Bronchial epithelial cell (primary cell): ENCODE measurements around the gene PVALEF. TPM values are rescaled to one million over a fixed set of nuclear protein-coding genes. Genes with fewer than 3 reads are reported as not detected.
"Not testable (repeated sequence)": the region's sequence is repeated elsewhere in the genome, so short reads cannot be mapped to it uniquely, and the experiment has no call there.

Experiments
- DNase-seq: peaks from one replicate; pipeline ENCODE4 v3.0.0-alpha.2; 2010; ENCODE audit warnings: low read depth
- FAIRE-seq: peaks from 2 replicates; lab custom pipeline; 2011; peaks lifted over from hg19 to GRCh38; lab: Jason Lieb, UNC
- H3K27me3 ChIP-seq: 2 replicates; pipeline ENCODE4 v1.5.1; 2011; ENCODE audit warnings: low read length; ENCODE audit not compliant: control insufficient read depth, insufficient read depth
- H3K36me3 ChIP-seq: 2 replicates; pipeline ENCODE4 v1.5.1; 2011; ENCODE audit warnings: low read length; ENCODE audit not compliant: control insufficient read depth, insufficient read depth
- H3K4me3 ChIP-seq: 2 replicates; pipeline ENCODE4 v1.5.1; 2011; ENCODE audit warnings: mild to moderate bottlenecking, low read depth, low read length, control low read depth
- total RNA-seq: library from RNA; depleted of rRNA; stranded (reverse); fragments of >200 nt; gene quantifications from 2 replicates; pipeline ENCODE4 v1.2.1, GENCODE V29; 2014
- TF ChIP-seq, protein P1 (sequence below): IDR thresholded peaks from 2 replicates; pipeline ENCODE4 v1.5.1; 2011; ENCODE audit warnings: mild to moderate bottlenecking, moderate library complexity, low read length, control low read depth, inconsistent platforms; ENCODE audit not compliant: insufficient read depth, severe bottlenecking

PVALEF gene
- total RNA-seq, 1 donor from 2014 or later = not detected

DNA sequence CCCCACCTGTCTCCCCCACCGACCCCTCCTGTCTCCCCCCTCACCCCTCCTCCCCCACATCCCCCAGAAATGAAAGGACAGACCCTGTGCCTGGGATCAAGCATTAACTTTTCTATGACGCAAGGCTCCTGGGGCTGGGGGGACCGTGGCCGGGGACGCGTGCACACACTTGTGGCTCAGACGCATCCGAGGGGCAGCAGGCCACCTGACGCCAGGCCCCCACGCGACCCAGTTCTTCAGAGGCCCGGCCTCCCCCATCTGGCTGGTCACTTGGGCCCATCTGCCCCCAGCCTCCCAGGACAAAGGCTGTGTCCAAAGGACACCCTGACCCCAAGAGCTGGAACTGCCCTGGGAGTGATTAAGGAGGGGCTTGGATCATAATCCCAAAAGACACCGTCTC lies 14.0 kb upstream of the PVALEF start:
- DNase-seq (no peak), FAIRE-seq (no peak)
- Histone ChIP-seq H3K36me3 (no peaks in the 10 kb centered on the region), H3K4me3 (no peak overlapping the region), H3K27me3 (no peaks in the 10 kb centered on the region)
- TF ChIP-seq, protein P1, sequence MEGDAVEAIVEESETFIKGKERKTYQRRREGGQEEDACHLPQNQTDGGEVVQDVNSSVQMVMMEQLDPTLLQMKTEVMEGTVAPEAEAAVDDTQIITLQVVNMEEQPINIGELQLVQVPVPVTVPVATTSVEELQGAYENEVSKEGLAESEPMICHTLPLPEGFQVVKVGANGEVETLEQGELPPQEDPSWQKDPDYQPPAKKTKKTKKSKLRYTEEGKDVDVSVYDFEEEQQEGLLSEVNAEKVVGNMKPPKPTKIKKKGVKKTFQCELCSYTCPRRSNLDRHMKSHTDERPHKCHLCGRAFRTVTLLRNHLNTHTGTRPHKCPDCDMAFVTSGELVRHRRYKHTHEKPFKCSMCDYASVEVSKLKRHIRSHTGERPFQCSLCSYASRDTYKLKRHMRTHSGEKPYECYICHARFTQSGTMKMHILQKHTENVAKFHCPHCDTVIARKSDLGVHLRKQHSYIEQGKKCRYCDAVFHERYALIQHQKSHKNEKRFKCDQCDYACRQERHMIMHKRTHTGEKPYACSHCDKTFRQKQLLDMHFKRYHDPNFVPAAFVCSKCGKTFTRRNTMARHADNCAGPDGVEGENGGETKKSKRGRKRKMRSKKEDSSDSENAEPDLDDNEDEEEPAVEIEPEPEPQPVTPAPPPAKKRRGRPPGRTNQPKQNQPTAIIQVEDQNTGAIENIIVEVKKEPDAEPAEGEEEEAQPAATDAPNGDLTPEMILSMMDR = no peak

DNA sequence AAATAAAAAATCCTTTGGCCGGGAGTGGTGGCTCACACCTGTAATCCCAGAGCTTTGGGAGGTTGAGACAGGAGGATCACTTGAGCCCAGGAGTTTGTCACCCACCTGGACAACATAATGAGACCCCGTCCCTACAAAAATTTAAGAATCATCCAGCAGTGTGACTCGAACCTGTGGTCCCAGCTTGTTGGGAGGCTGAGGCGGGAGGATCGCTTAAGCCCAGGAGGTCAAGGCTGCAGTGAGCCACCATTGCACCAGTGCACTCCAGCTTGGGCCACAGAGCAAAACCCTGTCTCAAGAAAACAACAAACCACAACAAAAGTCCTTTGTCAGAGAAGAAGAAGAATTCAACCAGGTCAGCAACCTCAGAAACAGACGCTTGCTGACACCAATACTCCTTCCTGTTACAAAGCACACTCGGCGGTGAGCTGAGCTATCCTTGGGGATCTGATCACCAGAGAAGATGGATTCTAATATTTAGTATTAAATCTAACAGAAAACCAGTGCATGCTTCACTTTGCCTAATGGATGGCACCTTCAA lies 12.9 kb upstream of the PVALEF start:
- TF ChIP-seq, protein P1 = no peak
- FAIRE-seq (no peak), DNase-seq (no peak)
- H3K4me3 ChIP-seq = no peak overlapping the region
- H3K27me3 ChIP-seq = no peaks in the 10 kb centered on the region
- H3K36me3 ChIP-seq = no peaks in the 10 kb centered on the region

DNA sequence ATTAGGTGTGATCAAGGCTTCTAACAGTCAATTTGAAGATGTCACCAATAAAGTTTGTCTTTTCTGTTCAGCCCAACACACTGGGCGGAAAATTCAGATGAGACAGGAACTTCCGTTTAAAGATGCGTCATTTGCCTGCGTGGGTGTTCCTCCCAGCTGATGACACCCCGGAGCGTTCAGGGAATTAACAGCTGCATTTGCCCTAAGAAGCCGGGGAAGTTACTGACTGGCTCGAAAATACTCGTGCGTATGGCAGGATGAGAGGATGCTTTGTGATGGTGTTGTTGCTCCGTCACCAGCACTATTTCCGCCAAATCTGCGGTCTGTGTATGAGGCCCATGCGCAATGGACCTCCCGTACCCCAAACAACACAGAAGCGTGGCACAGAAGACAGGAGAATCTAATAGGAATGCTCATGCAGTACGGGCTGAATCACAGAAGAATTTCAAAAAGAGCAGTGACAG lies 11.9 kb upstream of the PVALEF start:
- TF ChIP-seq, protein P1 = no peak
- DNase-seq (no peak), FAIRE-seq (no peak)
- Histone ChIP-seq H3K27me3 (no peaks in the 10 kb centered on the region), H3K36me3 (no peaks in the 10 kb centered on the region), H3K4me3 (no peak overlapping the region)

DNA sequence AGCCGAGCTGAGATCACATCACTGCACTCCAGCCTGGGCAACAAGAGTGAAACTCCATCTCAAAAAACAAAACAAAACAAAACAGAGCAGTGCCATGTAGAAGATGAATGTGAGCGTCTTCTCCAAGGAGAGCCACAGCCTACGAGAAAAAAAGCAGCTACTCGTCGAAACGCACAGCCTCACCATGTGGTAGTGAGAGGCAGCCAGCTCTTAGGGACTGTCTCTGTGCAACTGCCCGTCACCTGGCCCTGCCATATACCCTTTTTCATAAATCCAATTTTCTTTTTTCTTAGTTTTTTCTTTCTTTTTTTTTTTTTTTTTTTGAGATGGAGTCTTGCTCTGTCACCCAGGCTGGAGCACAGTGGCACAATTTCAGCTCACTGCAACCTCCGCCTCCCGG lies 11.3 kb upstream of the PVALEF start:
- not testable (repeated sequence) for H3K4me3 ChIP-seq, H3K36me3 ChIP-seq, H3K27me3 ChIP-seq, FAIRE-seq, DNase-seq

DNA sequence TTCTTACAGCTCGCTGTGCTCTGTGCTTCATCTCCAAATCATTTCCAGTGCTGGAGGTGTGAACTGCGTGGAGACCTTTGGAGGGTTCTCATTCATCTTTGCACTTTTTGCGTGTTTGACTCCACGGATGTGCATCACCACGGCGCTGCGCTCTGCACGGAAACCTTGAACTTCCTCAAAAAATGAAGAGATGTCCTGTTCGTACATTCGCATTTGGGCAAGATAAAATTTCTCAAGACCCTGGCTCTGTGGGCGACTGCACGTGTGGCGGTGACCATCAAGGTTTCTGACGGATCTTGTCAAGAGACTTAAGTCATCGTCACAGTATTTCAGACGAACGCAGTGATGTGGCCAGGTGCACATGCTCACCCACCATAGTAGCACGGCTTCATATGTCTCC lies 10.3 kb upstream of the PVALEF start:
- no peak for DNase-seq
- TF ChIP-seq, protein P1 = no peak
- H3K27me3 ChIP-seq = no peaks in the 10 kb centered on the region
- no peak overlapping the region for H3K4me3 ChIP-seq
- no peak for FAIRE-seq
- no peaks in the 10 kb centered on the region for H3K36me3 ChIP-seq

DNA sequence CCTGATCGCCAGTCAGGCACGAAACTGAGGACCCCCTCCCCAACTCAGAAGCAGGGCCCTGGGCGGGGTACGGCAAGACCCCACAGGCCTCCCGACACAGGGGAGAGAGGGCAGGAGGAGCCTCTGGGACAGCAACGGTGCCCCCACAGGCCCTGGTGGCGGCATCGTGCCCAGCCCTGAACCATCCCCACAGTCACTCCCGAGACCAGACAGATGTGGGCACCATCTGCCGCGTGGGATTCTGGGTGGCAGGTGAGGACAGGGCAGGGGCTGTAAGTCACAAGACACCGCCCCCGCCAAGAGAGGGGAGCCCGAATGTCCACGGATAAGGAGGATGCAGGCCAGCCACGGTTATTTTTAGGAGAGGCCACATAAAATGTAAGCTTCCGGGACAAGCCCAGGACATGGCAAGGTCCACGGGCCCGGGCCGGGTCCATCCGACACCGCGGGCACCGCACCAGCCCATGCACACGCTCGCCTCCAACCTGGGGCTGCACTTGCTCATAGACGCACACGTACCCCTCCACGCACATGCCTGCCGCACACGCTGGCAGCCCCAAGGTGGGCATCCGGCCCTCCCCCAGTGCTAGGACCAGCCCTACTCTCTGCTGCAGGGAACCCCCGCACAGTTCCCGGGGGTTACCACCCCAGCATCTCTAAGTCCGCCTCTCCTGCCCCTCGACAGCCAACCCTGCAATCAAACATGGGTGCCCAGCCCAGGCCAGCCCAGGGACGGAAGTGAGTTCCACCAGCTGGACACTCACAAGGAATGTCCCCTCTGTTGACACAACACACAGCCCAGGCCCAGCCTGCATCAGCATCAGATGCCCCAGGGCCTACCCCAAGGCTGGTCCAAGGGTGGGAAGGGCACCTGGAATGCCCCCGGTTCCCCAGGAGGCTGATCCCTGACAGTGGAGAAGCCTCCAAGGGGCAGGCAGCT lies 8.2 kb upstream of the PVALEF start:
- no peak overlapping the region for H3K4me3 ChIP-seq
- H3K36me3 ChIP-seq = no peaks in the 10 kb centered on the region
- no peaks in the 10 kb centered on the region for H3K27me3 ChIP-seq
- FAIRE-seq (no peak), DNase-seq (no peak)
- TF ChIP-seq, protein P1 = no peak
